SK-N-SH (cell line): Measurements from ENCODE around the gene FYCO1. TPM values are rescaled to one million over a fixed set of nuclear protein-coding genes. Genes with fewer than 3 reads are reported as not detected.

ENCODE experiments used
- CTCF ChIA-PET: fragments of 300-600, 350-600 bp; formaldehyde crosslinking; extraction: SDS; loops from one replicate; lab custom pipeline; 2021; lab: Yijun Ruan, JAX
- POLR2A ChIA-PET: fragments of 350-600 bp; sonication (Branson Sonifier 250); formaldehyde crosslinking; extraction: SDS; loops from one replicate; lab custom pipeline; 2020; ENCODE audit warnings: antibody characterized with exemption, inconsistent platforms; lab: Yijun Ruan, JAX
- DNase-seq: peaks from one replicate; pipeline ENCODE4 v3.0.0; 2012
- H2AFZ ChIP-seq: fragments of 200-600 bp; sonication (generic); 2 replicates; pipeline ENCODE4 v1.8.1; 2016; ENCODE audit warnings: antibody characterized with exemption, mild to moderate bottlenecking, low read depth
- H3F3A ChIP-seq: fragments of 200-600 bp; sonication (generic); replicated peaks from 2 replicates; pipeline ENCODE3; 2016; ENCODE audit warnings: antibody characterized with exemption, mild to moderate bottlenecking; ENCODE audit not compliant: insufficient read depth
- H3K27ac ChIP-seq, 2 experiments: fragments of 200-500 bp in 1 of 2; fragments of 200-600 bp in 1 of 2; sonication (Bioruptor generic) in 1 of 2; sonication (generic), shearing (Covaris generic) in 1 of 2; 2 replicates each; pipeline versions ENCODE4 v1.5.1 to v1.6.1; 2014 to 2016; ENCODE audit warnings: low read depth in 2 of 2, inconsistent platforms in 1 of 2, low read length in 1 of 2, mild to moderate bottlenecking in 1 of 2, mixed read lengths in 1 of 2
- H3K27me3 ChIP-seq: fragments of 200-600 bp; sonication (generic), shearing (Covaris generic); 2 replicates; pipeline ENCODE4 v1.6.1; 2016; ENCODE audit warnings: mixed run types; ENCODE audit not compliant: insufficient read depth
- H3K36me3 ChIP-seq, 2 experiments: fragments of 200-500 bp in 1 of 2; fragments of 200-600 bp in 1 of 2; sonication (Bioruptor generic) in 1 of 2; sonication (generic) in 1 of 2; replicated peaks in 1 of 2; 2 replicates each; pipeline versions ENCODE3 to v1.5.1; 2014 to 2016; ENCODE audit warnings: low read length in 1 of 2, mild to moderate bottlenecking in 1 of 2; ENCODE audit not compliant: insufficient read depth in 2 of 2, control insufficient read depth in 1 of 2
- H3K4me1 ChIP-seq, 2 experiments: fragments of 200-500 bp in 1 of 2; fragments of 200-600 bp in 1 of 2; sonication (Bioruptor generic) in 1 of 2; sonication (generic), shearing (Covaris generic) in 1 of 2; 2 replicates each; pipeline versions ENCODE4 v1.5.1 to v1.6.1; 2014 to 2016; ENCODE audit warnings: low read depth in 1 of 2, low read length in 1 of 2, mixed run types in 1 of 2; ENCODE audit not compliant: insufficient read depth in 2 of 2, control insufficient read depth in 1 of 2
- H3K4me2 ChIP-seq: fragments of 200-600 bp; sonication (generic), shearing (Covaris generic); 2 replicates; pipeline ENCODE4 v1.6.1; 2017; ENCODE audit warnings: mixed run types
- H3K4me3 ChIP-seq, 2 experiments: fragments of 200-500 bp in 1 of 2; fragments of 200-600 bp in 1 of 2; sonication (Bioruptor generic) in 1 of 2; sonication (generic), shearing (Covaris generic) in 1 of 2; 2 replicates each; pipeline versions ENCODE4 v1.5.1 to v1.8.1; 2014 to 2016; ENCODE audit warnings: low read depth in 2 of 2, inconsistent platforms in 1 of 2, low read length in 1 of 2, mild to moderate bottlenecking in 1 of 2, mixed read lengths in 1 of 2, moderate library complexity in 1 of 2
- H3K79me2 ChIP-seq: fragments of 200-600 bp; sonication (generic); 2 replicates; pipeline ENCODE4 v1.8.1; 2017; ENCODE audit warnings: mild to moderate bottlenecking; ENCODE audit not compliant: insufficient read depth
- H3K9ac ChIP-seq: fragments of 200-600 bp; sonication (generic); 2 replicates; pipeline ENCODE4 v1.6.1; 2017; ENCODE audit warnings: mixed run types
- H3K9me2 ChIP-seq: fragments of 200-600 bp; sonication (generic); 2 replicates; pipeline ENCODE4 v1.6.1; 2017; ENCODE audit warnings: mixed run types
- H3K9me3 ChIP-seq: fragments of 200-600 bp; sonication (generic); 2 replicates; pipeline ENCODE4 v1.6.1; 2017; ENCODE audit warnings: mixed run types, mild to moderate bottlenecking, moderate library complexity
- H4K20me1 ChIP-seq: fragments of 200-600 bp; sonication (generic); 2 replicates; pipeline ENCODE4 v1.6.1; 2017; ENCODE audit warnings: mild to moderate bottlenecking, mixed run types; ENCODE audit not compliant: insufficient read depth
- CHD2 ChIP-seq: fragments of 150-350 bp; IDR thresholded peaks from 2 replicates; pipeline ENCODE4 v1.6.1; 2018; ENCODE audit warnings: low read length; ENCODE audit not compliant: partially characterized antibody
- EZH2phosphoT487 ChIP-seq: fragments of 200-600 bp; sonication (generic); IDR thresholded peaks from 2 replicates; pipeline ENCODE4 v1.6.1; 2017; ENCODE audit warnings: low read depth, mixed run types, mild to moderate bottlenecking, antibody characterized with exemption, moderate library complexity, borderline replicate concordance
- FOSL2 ChIP-seq: IDR thresholded peaks from 2 replicates; pipeline ENCODE4 v1.4.0; 2012; ENCODE audit warnings: low read depth, mild to moderate bottlenecking, moderate library complexity, borderline replicate concordance
- FOXM1 ChIP-seq: IDR thresholded peaks from 2 replicates; pipeline ENCODE4 v1.4.0; 2012; ENCODE audit warnings: low read depth, mild to moderate bottlenecking
- IRF3 ChIP-seq: fragments of 150-350 bp; IDR thresholded peaks from 2 replicates; pipeline ENCODE4 v1.6.1; 2016; ENCODE audit warnings: mild to moderate bottlenecking, low read depth, low read length
- JUND ChIP-seq: IDR thresholded peaks from 2 replicates; pipeline ENCODE4 v1.4.0; 2012
- MAX ChIP-seq: IDR thresholded peaks from 2 replicates; pipeline ENCODE4 v1.4.0; 2012; ENCODE audit warnings: low read depth
- MEF2A ChIP-seq: IDR thresholded peaks from 2 replicates; pipeline ENCODE4 v1.4.0; 2012; ENCODE audit warnings: low read depth, borderline replicate concordance
- NFIC ChIP-seq: IDR thresholded peaks from 2 replicates; pipeline ENCODE4 v1.4.0; 2012; ENCODE audit warnings: borderline replicate concordance
- RAD21 ChIP-seq: IDR thresholded peaks from 2 replicates; pipeline ENCODE4 v1.6.1; 2012; ENCODE audit warnings: mild to moderate bottlenecking, low read length
- RCOR1 ChIP-seq: fragments of 150-350 bp; IDR thresholded peaks from 2 replicates; pipeline ENCODE4 v1.6.1; 2017; ENCODE audit warnings: antibody characterized with exemption, low read length
- REST ChIP-seq: IDR thresholded peaks from 2 replicates; pipeline ENCODE4 v1.6.1; 2012; ENCODE audit warnings: mild to moderate bottlenecking, low read depth, low read length, moderate library complexity
- SIN3A ChIP-seq: IDR thresholded peaks from 2 replicates; pipeline ENCODE4 v1.6.1; 2012; ENCODE audit warnings: low read depth, mild to moderate bottlenecking, low read length, moderate library complexity, borderline replicate concordance
- TAF1 ChIP-seq: IDR thresholded peaks from 2 replicates; pipeline ENCODE4 v1.6.1; 2012; ENCODE audit warnings: low read depth, mild to moderate bottlenecking, low read length, moderate library complexity, borderline replicate concordance
- TEAD4 ChIP-seq: IDR thresholded peaks from 2 replicates; pipeline ENCODE4 v1.4.0; 2012; ENCODE audit warnings: mild to moderate bottlenecking, borderline replicate concordance; ENCODE audit not compliant: insufficient read depth
- YY1 ChIP-seq: IDR thresholded peaks from 2 replicates; pipeline ENCODE4 v1.4.0; 2012; ENCODE audit warnings: low read depth, mild to moderate bottlenecking
- WGBS: methylation state at CpG from one replicate; pipeline ENCODE4 v1.1.6; 2017; ENCODE audit warnings: low lambda C conversion rate; 5-methylcytosine and 5-hydroxymethylcytosine counted together
- polyA plus RNA-seq, 3 experiments: library from polyadenylated mRNA; depleted of rRNA; stranded (reverse); fragments of >200 nt; gene quantifications; 2 replicates each; pipeline ENCODE4 v1.2.3, GENCODE V29; 2012

FYCO1 gene
- polyA plus RNA-seq, 1 of the 3 experiments (the other 2 are of a cell fraction): 5.5 TPM

- Histone ChIP-seq H3K36me3 (no peaks in the 10 kb centered on the region), H2AFZ (no peak overlapping the region), H3K9ac (no peak overlapping the region), H3K4me3 (no peak overlapping the region), H4K20me1 (no peaks in the 10 kb centered on the region), H3K27ac (no peak overlapping the region), H3K79me2 (no peaks in the 10 kb centered on the region), H3K4me1 (peaks cover 0 to 6% of the 10 kb centered on the region in 2 experiments; a peak in 1 of 4 replicates), H3K9me3 (no peaks in the 10 kb centered on the region), H3F3A (no peaks in the 10 kb centered on the region), H3K9me2 (no peaks in the 10 kb centered on the region), H3K27me3 (no peaks in the 10 kb centered on the region; the same call in 1 of the 2 replicates), H3K4me2 (no peak overlapping the region)
- 0% methylated on average over 3 of the region's 3 CpGs for WGBS
- ChIA-PET CTCF (no interaction called here), POLR2A (no interaction called here)
- no peak for TF ChIP-seq MAX
- TF ChIP-seq FOXM1: no peak
- TF ChIP-seq MEF2A: no peak
- TF ChIP-seq RCOR1: no peak
- TF ChIP-seq JUND: no peak
- no peak for TF ChIP-seq TEAD4
- no peak for TF ChIP-seq RAD21
- TF ChIP-seq CHD2: no peak
- no peak for DNase-seq
Observed at GRCh38 chr3:45869638-45870037, 126.0 kb downstream of the FYCO1 start.

GRCh38 chr3:45868650-45869049 is 127.0 kb downstream of the FYCO1 start:
- Histone ChIP-seq H3K27ac (no peak overlapping the region), H3K9ac (no peak overlapping the region), H3K27me3 (peaks cover under 1% of the 10 kb centered on the region; the same call in 1 of the 2 replicates), H4K20me1 (no peaks in the 10 kb centered on the region), H2AFZ (no peak overlapping the region), H3K4me2 (no peak overlapping the region), H3K79me2 (no peaks in the 10 kb centered on the region), H3K4me3 (no peak overlapping the region), H3K9me2 (no peaks in the 10 kb centered on the region), H3F3A (no peaks in the 10 kb centered on the region), H3K4me1 (peaks cover 0 to 6% of the 10 kb centered on the region in 2 experiments; a peak in 1 of 4 replicates), H3K36me3 (no peaks in the 10 kb centered on the region), H3K9me3 (no peaks in the 10 kb centered on the region)
- TF ChIP-seq FOXM1 (no peak), NFIC (no peak), FOSL2 (no peak), SIN3A (no peak)
- 4% methylated on average over 2 of the region's 2 CpGs for WGBS
- POLR2A ChIA-PET: no interaction called here
- CTCF ChIA-PET: interaction anchor here (0.6 kb wide), 1 partner anchor 14 kb away, joined by 3 read pairs; no protein-coding TSS in a partner anchor
- no peak for DNase-seq

GRCh38 chr3:45868213-45868612 is 127.4 kb downstream of the FYCO1 start:
- no peak overlapping the region for H3K9ac ChIP-seq
- no peaks in the 10 kb centered on the region for H3F3A ChIP-seq
- H3K4me3 ChIP-seq: no peak overlapping the region
- H3K9me3 ChIP-seq: no peaks in the 10 kb centered on the region
- H3K27me3 ChIP-seq: peaks cover 4% of the 10 kb centered on the region; the same call in 1 of the 2 replicates
- H3K9me2 ChIP-seq: no peaks in the 10 kb centered on the region
- no peak overlapping the region for H3K27ac ChIP-seq
- H3K36me3 ChIP-seq: no peaks in the 10 kb centered on the region
- peaks cover 0 to 6% of the 10 kb centered on the region in 2 experiments; a peak in 1 of 4 replicates for H3K4me1 ChIP-seq
- H2AFZ ChIP-seq: no peak overlapping the region
- H3K79me2 ChIP-seq: no peaks in the 10 kb centered on the region
- TF ChIP-seq MEF2A (no peak), FOXM1 (no peak), REST (no peak), YY1 (no peak), TEAD4 (no peak), EZH2phosphoT487 (no peak), TAF1 (no peak), IRF3 (no peak)
- no peak overlapping the region for H3K4me2 ChIP-seq
- no peaks in the 10 kb centered on the region for H4K20me1 ChIP-seq
- WGBS: 53% methylated on average over 2 of the region's 2 CpGs
- DNase-seq: no peak
- ChIA-PET POLR2A (no interaction called here), CTCF (interaction anchor here (0.6 to 1.3 kb wide), 2 partner anchors 15 to 61 kb away, joined by 3 read pairs; no protein-coding TSS in a partner anchor)
